Calu3 (cell line): ENCODE measurements around the gene TMEM30B. TPM values are rescaled to one million over a fixed set of nuclear protein-coding genes. Genes with fewer than 3 reads are reported as not detected.

Source experiments
- BruUV-seq: library from RNA; stranded (reverse); fragments of 400-500 nt; replicated peaks from 2 replicates; lab custom pipeline; 2021; lab: Mats Ljungman, UMichigan
- CTCF ChIA-PET: fragments of 300-600 bp; sonication (Branson Sonifier 250); formaldehyde crosslinking; loops from one replicate; lab custom pipeline; 2022; ENCODE audit warnings: antibody characterized with exemption; lab: Charles Lee
- DNase-seq: peaks from one replicate; pipeline ENCODE4 v3.0.0; 2022
- H3K27ac Mint-ChIP-seq: one replicate; pipeline ENCODE4 v1.8.0; 2022; ENCODE audit warnings: mixed read lengths; ENCODE audit not compliant: unreplicated experiment
- H3K27me3 Mint-ChIP-seq: one replicate; pipeline ENCODE4 v1.8.0; 2022; ENCODE audit warnings: mixed read lengths; ENCODE audit not compliant: unreplicated experiment
- H3K36me3 Mint-ChIP-seq: one replicate; pipeline ENCODE4 v1.8.0; 2022; ENCODE audit warnings: mild to moderate bottlenecking, moderate library complexity, mixed read lengths; ENCODE audit not compliant: insufficient read depth, unreplicated experiment
- H3K4me1 Mint-ChIP-seq: one replicate; pipeline ENCODE4 v1.8.0; 2022; ENCODE audit warnings: mild to moderate bottlenecking, low read depth, mixed read lengths; ENCODE audit not compliant: unreplicated experiment
- H3K4me3 Mint-ChIP-seq: one replicate; pipeline ENCODE4 v1.8.0; 2022; ENCODE audit warnings: mild to moderate bottlenecking, low read depth, moderate library complexity, mixed read lengths; ENCODE audit not compliant: unreplicated experiment
- H3K9me3 Mint-ChIP-seq: one replicate; pipeline ENCODE4 v1.8.0; 2022; ENCODE audit warnings: low read depth, mixed read lengths; ENCODE audit not compliant: unreplicated experiment
- CTCF ChIP-seq: fragments of 200-600 bp; IDR thresholded peaks from one replicate; pipeline ENCODE4 v1.8.0; 2022; ENCODE audit warnings: antibody characterized with exemption; ENCODE audit not compliant: unreplicated experiment
- intact Hi-C: fragments of 100-400 bp; cut with micrococcal nuclease; formaldehyde crosslinking; loops from one replicate; pipeline ENCODE4 v1.10.0; 2022; ENCODE audit not compliant: unreplicated experiment
- total RNA-seq: library from RNA; stranded (reverse); gene quantifications from 2 replicates; pipeline ENCODE4 v1.2.3, GENCODE V29; 2022

Gene TMEM30B
- total RNA-seq, 1 experiment from 2014 or later = 55.5 TPM

- intact Hi-C loops = no loop called here
- CTCF ChIA-PET = interaction anchor here (0.6 to 0.7 kb wide), 2 partner anchors 21 to 498 kb away, joined by 3 read pairs; no protein-coding TSS in a partner anchor
These were observed 17.0 kb downstream of the TMEM30B start for GRCh38 chr14:61264010-61264571.

GRCh38 chr14:61262082-61262481 is 19.1 kb downstream of the TMEM30B start:
- no peak for TF ChIP-seq CTCF
- Mint-ChIP-seq H3K27me3 (peaks cover 13% of the 10 kb centered on the region), H3K36me3 (no peaks in the 10 kb centered on the region), H3K27ac (no peak overlapping the region), H3K4me3 (no peak overlapping the region), H3K9me3 (no peaks in the 10 kb centered on the region), H3K4me1 (peaks cover 7% of the 10 kb centered on the region)
- no TSS peak for BruUV-seq
- intact Hi-C loops = no loop called here
- CTCF ChIA-PET = no interaction called here
- no peak for DNase-seq

More at GRCh38 chr14:61264010-61264571, 17.0 kb downstream of the TMEM30B start:
- no TSS peak for BruUV-seq
- TF ChIP-seq CTCF = no peak
- H3K36me3 Mint-ChIP-seq = no peaks in the 10 kb centered on the region
- H3K4me3 Mint-ChIP-seq = no peak overlapping the region
- H3K9me3 Mint-ChIP-seq = no peaks in the 10 kb centered on the region
- H3K4me1 Mint-ChIP-seq = peaks cover 7% of the 10 kb centered on the region
- peaks cover 13% of the 10 kb centered on the region for H3K27me3 Mint-ChIP-seq
- DNase-seq = no peak
- no peak overlapping the region for H3K27ac Mint-ChIP-seq

GRCh38 chr14:61260939-61261776 is 20.0 kb downstream of the TMEM30B start:
- Mint-ChIP-seq H3K9me3 (no peaks in the 10 kb centered on the region), H3K36me3 (no peaks in the 10 kb centered on the region), H3K4me1 (peaks cover 7% of the 10 kb centered on the region), H3K4me3 (no peak overlapping the region), H3K27ac (no peak overlapping the region), H3K27me3 (peaks cover 13% of the 10 kb centered on the region)
- no peak for TF ChIP-seq CTCF
- no TSS peak for BruUV-seq
- peak; percentile 58 for DNase-seq
- intact Hi-C loops = no loop called here
- CTCF ChIA-PET = interaction anchor here (1.1 kb wide), 1 partner anchor 20 kb away, joined by 3 read pairs; the partner anchor contains the start of gene TMEM30B

- CTCF ChIA-PET = no interaction called here
- BruUV-seq = no TSS peak
- intact Hi-C loops = loop anchor here (5.0 to 10.0 kb wide), 3 partner anchors 82 to 904 kb away; no protein-coding TSS in a partner anchor
These were observed 22.2 kb downstream of the TMEM30B start for GRCh38 chr14:61258985-61259384.

More at GRCh38 chr14:61258985-61259384, 22.2 kb downstream of the TMEM30B start:
- no peak for TF ChIP-seq CTCF
- no peak overlapping the region for H3K27ac Mint-ChIP-seq
- H3K27me3 Mint-ChIP-seq = no peaks in the 10 kb centered on the region
- H3K36me3 Mint-ChIP-seq = no peaks in the 10 kb centered on the region
- DNase-seq = no peak
- peaks cover 7% of the 10 kb centered on the region for H3K4me1 Mint-ChIP-seq
- H3K9me3 Mint-ChIP-seq = no peaks in the 10 kb centered on the region
- no peak overlapping the region for H3K4me3 Mint-ChIP-seq
